Activated B cell treated with CpG ODN at 0.5 μM for 24 hours (primary cell): Measurements from ENCODE around the gene SCTR. TPM values are rescaled to one million over a fixed set of nuclear protein-coding genes. Genes with fewer than 3 reads are reported as not detected.

ENCODE experiments used
- ATAC-seq: fragments of 200-7000 bp; cut with Tn5 transposase; one replicate; pipeline ENCODE4 v1.10.0; 2021; ENCODE audit warnings: low read depth, mild to moderate bottlenecking, moderate library complexity
- CTCF ChIA-PET: fragments of 350-600 bp; sonication (Branson Sonifier 250); formaldehyde crosslinking; loops from one replicate; lab custom pipeline; 2021; ENCODE audit warnings: antibody characterized with exemption; lab: Charles Lee
- POLR2A ChIA-PET: fragments of 350-600 bp; sonication (Branson Sonifier 250); formaldehyde crosslinking; loops from one replicate; lab custom pipeline; 2021; ENCODE audit warnings: antibody characterized with exemption; lab: Charles Lee
- DNase-seq: peaks from one replicate; pipeline ENCODE4 v3.0.0; 2022
- H3K27ac Mint-ChIP-seq: one replicate; pipeline ENCODE4 v1.8.0; 2020; ENCODE audit warnings: mixed read lengths
- H3K27me3 Mint-ChIP-seq: one replicate; pipeline ENCODE4 v1.8.0; 2021; ENCODE audit warnings: mixed read lengths
- H3K36me3 Mint-ChIP-seq: one replicate; pipeline ENCODE4 v1.8.0; 2021; ENCODE audit warnings: low read depth, mixed read lengths
- H3K4me1 Mint-ChIP-seq: one replicate; pipeline ENCODE4 v1.8.0; 2021; ENCODE audit warnings: mixed read lengths
- H3K4me3 Mint-ChIP-seq: one replicate; pipeline ENCODE4 v1.8.0; 2020; ENCODE audit warnings: mild to moderate bottlenecking, mixed read lengths
- H3K9me3 Mint-ChIP-seq: one replicate; pipeline ENCODE4 v1.8.0; 2020; ENCODE audit warnings: mixed read lengths
- intact Hi-C: fragments of 100-400 bp; cut with micrococcal nuclease; formaldehyde crosslinking; loops from one replicate; pipeline ENCODE4 v1.15.1; 2024
- total RNA-seq: library from RNA; stranded (reverse); gene quantifications from 2 replicates; pipeline ENCODE4 v1.2.3, GENCODE V29; 2022
- TF ChIP-seq, protein P1 (sequence below): fragments of 200-600 bp; IDR thresholded peaks from one replicate; pipeline ENCODE4 v1.8.0; 2022; ENCODE audit warnings: antibody characterized with exemption, mild to moderate bottlenecking

Gene SCTR
- total RNA-seq, 1 donor from 2014 or later: not detected

DNA sequence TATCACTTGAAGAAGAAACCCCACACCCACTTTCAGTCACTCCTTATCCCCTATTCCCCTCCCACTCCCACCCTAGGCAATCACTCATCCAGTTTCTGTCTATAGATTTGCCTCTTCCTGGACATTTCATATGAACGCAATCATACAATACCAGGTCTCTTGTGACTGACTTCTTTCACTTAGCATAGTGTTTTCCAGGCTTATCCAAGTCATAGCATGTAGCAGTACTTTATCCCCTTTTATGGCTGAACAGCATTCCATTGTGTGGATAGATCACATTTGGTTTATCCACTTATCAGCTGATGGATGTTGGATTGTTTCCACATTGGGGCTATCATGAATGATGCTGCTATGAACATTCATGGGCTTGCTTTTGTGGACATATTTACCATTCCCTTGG is 26.6 kb upstream of the SCTR start:
- no peak overlapping the region for H3K4me3 Mint-ChIP-seq
- no peaks in the 10 kb centered on the region for H3K36me3 Mint-ChIP-seq
- POLR2A ChIA-PET: no interaction called here
- H3K9me3 Mint-ChIP-seq: no peaks in the 10 kb centered on the region
- TF ChIP-seq, protein P1, sequence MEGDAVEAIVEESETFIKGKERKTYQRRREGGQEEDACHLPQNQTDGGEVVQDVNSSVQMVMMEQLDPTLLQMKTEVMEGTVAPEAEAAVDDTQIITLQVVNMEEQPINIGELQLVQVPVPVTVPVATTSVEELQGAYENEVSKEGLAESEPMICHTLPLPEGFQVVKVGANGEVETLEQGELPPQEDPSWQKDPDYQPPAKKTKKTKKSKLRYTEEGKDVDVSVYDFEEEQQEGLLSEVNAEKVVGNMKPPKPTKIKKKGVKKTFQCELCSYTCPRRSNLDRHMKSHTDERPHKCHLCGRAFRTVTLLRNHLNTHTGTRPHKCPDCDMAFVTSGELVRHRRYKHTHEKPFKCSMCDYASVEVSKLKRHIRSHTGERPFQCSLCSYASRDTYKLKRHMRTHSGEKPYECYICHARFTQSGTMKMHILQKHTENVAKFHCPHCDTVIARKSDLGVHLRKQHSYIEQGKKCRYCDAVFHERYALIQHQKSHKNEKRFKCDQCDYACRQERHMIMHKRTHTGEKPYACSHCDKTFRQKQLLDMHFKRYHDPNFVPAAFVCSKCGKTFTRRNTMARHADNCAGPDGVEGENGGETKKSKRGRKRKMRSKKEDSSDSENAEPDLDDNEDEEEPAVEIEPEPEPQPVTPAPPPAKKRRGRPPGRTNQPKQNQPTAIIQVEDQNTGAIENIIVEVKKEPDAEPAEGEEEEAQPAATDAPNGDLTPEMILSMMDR: no peak
- CTCF ChIA-PET: no interaction called here
- no peak for DNase-seq
- no peaks in the 10 kb centered on the region for H3K4me1 Mint-ChIP-seq
- no peak for ATAC-seq
- no peak overlapping the region for H3K27ac Mint-ChIP-seq
- H3K27me3 Mint-ChIP-seq: peaks cover 14% of the 10 kb centered on the region
- intact Hi-C loops: no loop called here

DNA sequence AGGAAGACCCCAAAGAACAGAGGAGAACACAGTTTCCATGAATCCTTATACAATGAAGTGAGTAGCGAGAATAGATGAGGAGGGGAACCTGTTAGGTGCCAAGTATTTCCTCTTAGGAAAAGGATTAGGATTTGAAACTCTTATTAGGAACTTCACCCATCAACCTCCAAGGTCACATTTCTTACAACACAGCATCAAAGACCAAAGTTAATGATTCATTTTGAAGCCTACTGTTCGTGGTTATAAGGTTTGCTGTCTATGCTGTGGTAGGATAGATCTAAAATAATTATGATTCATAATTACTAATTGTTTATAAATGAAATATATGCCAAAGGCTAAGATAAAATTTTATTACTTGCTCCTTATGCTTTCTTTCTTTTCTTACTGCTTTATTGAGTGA is 26.1 kb upstream of the SCTR start:
- H3K4me3 Mint-ChIP-seq: no peak overlapping the region
- intact Hi-C loops: no loop called here

DNA sequence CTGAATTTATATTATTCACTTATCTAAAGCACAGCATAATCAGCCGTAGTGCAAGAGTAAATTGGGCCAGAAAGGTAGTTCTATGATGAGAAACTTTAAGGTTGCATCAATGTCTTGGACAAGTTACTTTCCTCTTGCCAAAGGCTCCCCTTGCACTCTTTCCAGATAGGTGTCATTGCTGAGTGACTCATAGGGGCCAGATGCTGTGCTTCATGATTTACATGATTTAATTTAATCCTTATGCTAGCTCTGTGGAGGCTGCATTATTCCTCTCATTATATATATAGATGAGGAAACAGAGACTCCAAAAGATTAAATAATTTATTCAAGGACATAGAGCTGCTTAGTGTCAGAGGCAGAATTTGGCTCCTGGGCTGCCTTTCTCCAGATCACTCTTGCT is 25.0 kb upstream of the SCTR start:
- POLR2A ChIA-PET: no interaction called here
- H3K9me3 Mint-ChIP-seq: no peaks in the 10 kb centered on the region

More for the DNA sequence above, 26.1 kb upstream of the SCTR start:
- CTCF ChIA-PET: no interaction called here
- H3K4me1 Mint-ChIP-seq: no peaks in the 10 kb centered on the region
- peaks cover 14% of the 10 kb centered on the region for H3K27me3 Mint-ChIP-seq
- H3K9me3 Mint-ChIP-seq: no peaks in the 10 kb centered on the region
- no peak for DNase-seq
- TF ChIP-seq, protein P1: no peak
- POLR2A ChIA-PET: no interaction called here
- no peak overlapping the region for H3K27ac Mint-ChIP-seq
- no peaks in the 10 kb centered on the region for H3K36me3 Mint-ChIP-seq
- ATAC-seq: no peak

DNA sequence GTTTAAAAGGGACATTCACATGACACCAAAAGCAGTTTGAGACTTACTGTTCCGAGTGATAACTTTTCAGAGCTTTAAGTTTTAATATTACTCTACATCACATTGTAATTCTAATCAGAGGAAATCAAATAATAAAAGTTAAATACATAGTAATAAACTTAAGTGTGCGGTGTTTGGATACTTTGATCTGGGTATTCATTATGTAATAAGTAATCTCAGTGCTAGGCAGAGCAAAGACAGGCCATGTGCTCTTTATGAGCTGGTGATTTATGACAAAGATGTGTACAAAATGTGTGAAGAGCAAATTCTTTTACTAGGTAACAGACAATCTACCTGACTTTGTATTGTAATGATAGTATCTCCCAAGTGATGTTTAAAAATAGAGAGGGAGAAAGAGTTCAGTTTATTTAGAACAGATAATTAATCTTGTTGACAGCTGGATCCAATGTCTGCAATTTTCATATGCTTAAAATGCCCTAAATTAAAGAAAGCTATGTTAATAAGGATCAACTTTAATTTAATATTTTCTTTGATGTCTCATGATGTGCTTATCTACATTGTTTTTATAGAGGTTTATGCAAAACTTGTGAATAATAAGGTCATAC is 24.3 kb upstream of the SCTR start:
- H3K27ac Mint-ChIP-seq: no peak overlapping the region
- intact Hi-C loops: no loop called here
- no peaks in the 10 kb centered on the region for H3K36me3 Mint-ChIP-seq
- no peak for DNase-seq
- POLR2A ChIA-PET: no interaction called here
- H3K4me1 Mint-ChIP-seq: peaks cover 9% of the 10 kb centered on the region
- CTCF ChIA-PET: no interaction called here
- H3K4me3 Mint-ChIP-seq: no peak overlapping the region
- TF ChIP-seq, protein P1: no peak
- peaks cover 19% of the 10 kb centered on the region for H3K27me3 Mint-ChIP-seq
- no peak for ATAC-seq
- H3K9me3 Mint-ChIP-seq: no peaks in the 10 kb centered on the region

More for the DNA sequence above, 25.0 kb upstream of the SCTR start:
- no peak overlapping the region for H3K4me3 Mint-ChIP-seq
- H3K27me3 Mint-ChIP-seq: peaks cover 14% of the 10 kb centered on the region
- CTCF ChIA-PET: no interaction called here
- ATAC-seq: no peak
- DNase-seq: no peak
- intact Hi-C loops: no loop called here
- H3K27ac Mint-ChIP-seq: no peak overlapping the region
- no peaks in the 10 kb centered on the region for H3K36me3 Mint-ChIP-seq
- peaks cover 5% of the 10 kb centered on the region for H3K4me1 Mint-ChIP-seq
- TF ChIP-seq, protein P1: no peak

DNA sequence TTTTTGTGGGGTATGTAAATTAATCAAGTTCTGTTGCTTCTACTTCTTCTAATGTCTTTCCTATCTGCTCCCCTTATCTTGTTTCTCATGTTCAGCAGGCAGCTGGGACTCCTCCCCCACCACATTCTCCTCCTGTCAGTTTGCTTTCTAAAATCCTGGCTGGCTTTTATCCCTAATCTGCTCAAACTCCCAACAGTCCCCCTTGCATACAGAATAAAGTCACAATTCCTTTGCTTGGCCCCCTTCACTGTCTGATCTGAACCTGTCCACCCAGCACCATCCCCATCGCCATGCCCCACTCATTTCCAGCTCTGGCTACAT is 22.1 kb upstream of the SCTR start:
- no peak for ATAC-seq
- TF ChIP-seq, protein P1: no peak
- CTCF ChIA-PET: no interaction called here
- H3K4me3 Mint-ChIP-seq: no peak overlapping the region
- peaks cover 9% of the 10 kb centered on the region for H3K4me1 Mint-ChIP-seq
- DNase-seq: no peak
- intact Hi-C loops: no loop called here
- no peaks in the 10 kb centered on the region for H3K9me3 Mint-ChIP-seq
- no peaks in the 10 kb centered on the region for H3K36me3 Mint-ChIP-seq
- H3K27ac Mint-ChIP-seq: no peak overlapping the region
- POLR2A ChIA-PET: no interaction called here
- H3K27me3 Mint-ChIP-seq: peaks cover 33% of the 10 kb centered on the region
